ENCODE data around the gene PNPLA6.

DNA sequence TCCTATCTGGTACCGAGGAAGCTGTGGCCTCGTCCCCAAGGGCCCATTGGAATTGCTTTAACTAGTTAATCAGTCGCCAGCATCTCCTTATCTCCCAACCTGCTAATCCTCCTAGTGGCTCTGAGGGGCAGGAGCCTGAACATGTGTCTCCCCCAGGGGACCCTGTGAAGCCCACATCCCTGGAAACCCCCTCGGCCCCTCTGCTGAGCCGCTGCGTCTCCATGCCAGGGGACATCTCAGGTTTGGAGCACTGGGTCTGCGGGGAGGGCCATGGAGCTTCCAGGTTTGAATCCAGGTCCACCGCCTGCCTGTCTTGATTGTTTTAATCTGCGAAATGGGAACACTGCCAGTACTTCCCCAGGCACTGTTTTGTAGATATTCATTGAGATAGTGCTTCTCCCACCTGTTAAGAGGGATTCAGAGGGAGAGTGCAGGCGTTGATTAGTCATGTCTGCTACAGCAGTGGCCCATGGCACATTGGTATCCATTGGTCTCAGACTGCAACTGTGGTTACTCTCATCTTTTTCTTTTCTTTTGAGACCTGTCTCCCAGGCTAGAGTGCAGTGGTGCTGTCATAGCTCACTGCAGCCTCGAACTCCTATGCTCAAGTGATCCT, 6.4 kb downstream of the PNPLA6 start:
- TF ChIP-seq, protein P1, sequence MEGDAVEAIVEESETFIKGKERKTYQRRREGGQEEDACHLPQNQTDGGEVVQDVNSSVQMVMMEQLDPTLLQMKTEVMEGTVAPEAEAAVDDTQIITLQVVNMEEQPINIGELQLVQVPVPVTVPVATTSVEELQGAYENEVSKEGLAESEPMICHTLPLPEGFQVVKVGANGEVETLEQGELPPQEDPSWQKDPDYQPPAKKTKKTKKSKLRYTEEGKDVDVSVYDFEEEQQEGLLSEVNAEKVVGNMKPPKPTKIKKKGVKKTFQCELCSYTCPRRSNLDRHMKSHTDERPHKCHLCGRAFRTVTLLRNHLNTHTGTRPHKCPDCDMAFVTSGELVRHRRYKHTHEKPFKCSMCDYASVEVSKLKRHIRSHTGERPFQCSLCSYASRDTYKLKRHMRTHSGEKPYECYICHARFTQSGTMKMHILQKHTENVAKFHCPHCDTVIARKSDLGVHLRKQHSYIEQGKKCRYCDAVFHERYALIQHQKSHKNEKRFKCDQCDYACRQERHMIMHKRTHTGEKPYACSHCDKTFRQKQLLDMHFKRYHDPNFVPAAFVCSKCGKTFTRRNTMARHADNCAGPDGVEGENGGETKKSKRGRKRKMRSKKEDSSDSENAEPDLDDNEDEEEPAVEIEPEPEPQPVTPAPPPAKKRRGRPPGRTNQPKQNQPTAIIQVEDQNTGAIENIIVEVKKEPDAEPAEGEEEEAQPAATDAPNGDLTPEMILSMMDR (IDR thresholded peaks at IDR 0.05; ENCODE audit: low read depth, low read length): no peak
- TF ChIP-seq, protein P2, sequence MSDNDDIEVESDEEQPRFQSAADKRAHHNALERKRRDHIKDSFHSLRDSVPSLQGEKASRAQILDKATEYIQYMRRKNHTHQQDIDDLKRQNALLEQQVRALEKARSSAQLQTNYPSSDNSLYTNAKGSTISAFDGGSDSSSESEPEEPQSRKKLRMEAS (IDR thresholded peaks at IDR 0.05; ENCODE audit: low read depth, low read length): no peak
